Activated CD4-positive, alpha-beta T cell treated with anti-CD3 and anti-CD28 coated beads, Interleukin-2, Interleukin-6, amounts not matched to agents 100 ng/mL and 50 ng/mL, durations not matched to agents 16 hours and 8 hours (primary cell): ENCODE results near the gene A3GALT2.
A peak's percentile ranks its signal among the peaks of the same experiment; 100 is the strongest.

Experiments used
- DNase-seq: peaks from one replicate; pipeline ENCODE4 v3.0.0-alpha.2; 2020

A3GALT2 gene

DNA sequence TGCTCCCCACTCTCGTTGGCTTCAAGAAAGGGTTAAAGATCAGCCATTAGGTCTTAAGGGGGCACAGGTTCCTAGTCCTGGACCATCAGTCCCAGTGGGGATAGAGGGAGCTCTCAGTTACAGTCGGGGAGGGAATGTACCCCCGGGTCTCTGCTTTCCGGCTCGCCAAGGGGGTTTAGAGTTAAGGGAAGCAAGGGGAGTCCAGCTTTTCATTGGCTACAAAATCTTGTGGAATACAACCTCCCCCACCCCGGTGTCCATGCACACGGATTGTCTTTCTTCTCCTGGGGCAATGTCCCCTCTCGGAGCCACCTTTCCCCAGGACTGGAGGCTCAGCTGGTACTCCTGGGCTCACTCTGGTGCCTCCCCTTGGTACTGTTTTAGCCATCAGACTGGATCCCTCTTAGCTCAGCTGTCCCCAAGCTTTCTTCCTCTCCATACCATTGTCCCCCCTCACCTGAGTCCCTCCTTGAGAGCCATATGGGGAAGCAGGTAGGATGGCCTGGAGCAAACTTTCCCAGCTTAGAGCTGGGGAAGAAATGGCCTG, at the start of gene A3GALT2:
Gene A3GALT2, minus strand, starts transcription at position 480 of the 547 bp plus-strand sequence. Its CDS starts 0 bp downstream, at position 480.
- DNase-seq: no peak

DNA sequence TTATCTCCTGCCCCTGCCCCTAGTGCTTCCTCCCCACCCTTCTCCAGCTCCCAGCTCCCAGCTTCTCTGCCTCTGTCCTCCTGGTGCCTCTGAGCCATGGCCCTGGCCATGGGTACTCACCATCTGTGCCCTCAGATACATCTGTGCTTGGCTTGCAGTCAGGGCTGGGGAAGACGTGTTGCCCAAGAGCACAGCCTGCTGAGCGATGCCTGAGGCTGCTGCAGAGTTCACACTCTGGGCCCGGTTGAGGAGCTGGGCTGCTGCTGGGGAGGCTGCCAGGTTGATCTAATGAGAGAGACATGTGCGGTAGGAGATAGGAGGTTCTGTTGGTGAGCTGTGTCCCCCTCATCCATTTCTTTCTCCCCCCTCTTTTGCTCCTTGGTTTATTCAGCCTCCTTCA, 49.4 kb upstream of the A3GALT2 start:
- no peak for DNase-seq

DNA sequence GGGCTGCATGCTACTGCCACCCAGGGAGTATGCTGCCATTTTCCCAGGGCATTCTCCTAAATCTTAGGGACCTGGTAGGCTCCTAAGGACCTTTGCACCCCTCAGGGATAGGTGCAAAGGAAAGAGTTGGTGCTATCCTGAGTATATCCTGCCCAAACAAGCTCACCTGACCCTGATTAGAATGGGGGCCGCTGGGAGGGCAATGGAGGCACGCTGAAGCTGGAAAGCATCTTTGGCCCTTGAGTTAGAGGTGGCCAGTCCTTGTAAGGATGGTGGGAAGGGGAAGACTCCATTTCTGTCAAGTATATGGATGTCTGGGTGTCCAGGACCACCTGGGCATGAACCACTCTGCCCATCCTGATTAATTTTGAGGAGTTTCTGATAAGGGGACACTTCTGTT, 48.9 kb upstream of the A3GALT2 start:
- no peak for DNase-seq

DNA sequence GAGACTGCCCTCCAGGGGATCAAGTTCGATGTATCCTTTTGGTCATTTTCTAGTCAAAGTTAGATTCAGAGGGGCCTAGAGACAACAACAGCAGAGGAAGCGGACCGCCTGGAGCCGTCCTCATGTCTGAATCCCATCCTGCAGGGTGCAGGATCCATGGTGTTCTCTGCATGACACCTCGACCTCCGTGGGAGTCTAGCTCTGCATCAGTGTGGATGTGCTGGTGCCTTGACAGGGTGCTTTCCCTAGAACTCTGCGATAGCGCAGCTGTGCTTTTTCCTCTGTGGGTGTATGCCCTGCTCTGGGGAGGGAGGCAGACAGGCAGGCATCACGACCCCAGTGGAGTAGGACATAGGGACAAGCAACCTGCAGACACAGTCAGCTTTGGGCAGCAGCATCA, 48.2 kb upstream of the A3GALT2 start:
- no peak for DNase-seq

DNA sequence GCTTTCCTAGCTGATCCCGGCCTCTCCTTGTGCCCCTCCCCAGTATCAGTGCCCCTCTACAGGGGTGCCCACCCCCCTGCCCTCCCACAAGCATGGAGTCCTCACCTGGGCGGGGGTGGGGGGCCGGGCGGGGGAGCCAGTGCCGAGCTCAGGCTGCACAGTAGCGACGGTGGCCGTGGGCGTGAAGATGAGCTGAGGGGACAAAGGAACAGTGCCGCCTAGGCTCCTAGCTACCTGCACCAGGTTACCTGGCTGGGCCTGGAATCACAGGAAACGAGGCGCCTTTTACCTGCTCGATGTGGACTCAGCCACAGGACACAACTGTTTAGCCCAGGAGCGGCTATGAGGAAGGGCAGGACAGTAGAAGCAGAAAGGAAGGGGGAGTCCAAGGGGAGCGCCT, 47.5 kb upstream of the A3GALT2 start:
- DNase-seq: no peak

DNA sequence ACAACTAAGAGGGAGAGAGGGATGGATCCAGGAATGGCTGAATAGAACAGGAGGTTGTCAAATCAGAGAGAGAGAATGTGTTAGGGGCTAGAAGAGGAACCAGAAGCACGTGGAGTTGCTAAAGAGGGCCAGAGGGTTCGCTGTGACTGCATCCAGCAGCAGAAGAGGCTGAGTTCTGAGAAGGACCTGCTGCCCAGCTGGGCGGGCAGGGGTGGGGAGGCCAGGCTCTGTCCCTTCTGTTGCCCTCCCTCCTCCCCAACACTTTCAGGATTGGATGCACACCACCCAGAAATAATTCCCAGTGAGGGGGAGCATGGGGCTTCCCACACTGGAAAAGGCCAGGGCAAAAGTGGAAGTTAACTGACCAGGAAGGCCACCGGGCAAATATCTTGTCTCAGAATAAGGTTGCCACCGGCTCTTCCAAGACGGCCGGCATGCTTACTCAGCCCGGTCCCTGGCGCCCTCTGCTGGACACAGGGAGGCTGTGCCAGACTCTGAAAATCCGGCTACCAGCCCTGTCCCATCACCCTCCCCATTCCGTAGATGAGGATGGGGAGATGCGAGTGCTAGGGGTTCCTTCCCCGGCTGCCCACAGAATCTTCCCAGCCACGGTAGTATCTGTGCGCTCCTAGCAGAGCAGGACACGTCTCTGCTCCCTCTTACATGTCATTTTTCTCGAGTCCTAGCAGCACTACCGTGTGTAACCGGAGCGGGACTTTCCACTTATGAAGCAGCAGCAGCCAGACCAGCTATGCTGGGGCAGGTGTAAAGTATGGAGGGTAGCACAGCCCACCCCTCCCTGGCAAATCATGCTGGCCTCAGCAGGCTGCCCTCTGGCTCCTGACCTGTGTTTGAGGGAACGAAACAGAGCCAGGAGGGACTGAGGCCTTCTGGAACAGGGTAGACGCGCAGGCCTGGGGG, 46.8 kb upstream of the A3GALT2 start:
- DNase-seq: peak; percentile 88

DNA sequence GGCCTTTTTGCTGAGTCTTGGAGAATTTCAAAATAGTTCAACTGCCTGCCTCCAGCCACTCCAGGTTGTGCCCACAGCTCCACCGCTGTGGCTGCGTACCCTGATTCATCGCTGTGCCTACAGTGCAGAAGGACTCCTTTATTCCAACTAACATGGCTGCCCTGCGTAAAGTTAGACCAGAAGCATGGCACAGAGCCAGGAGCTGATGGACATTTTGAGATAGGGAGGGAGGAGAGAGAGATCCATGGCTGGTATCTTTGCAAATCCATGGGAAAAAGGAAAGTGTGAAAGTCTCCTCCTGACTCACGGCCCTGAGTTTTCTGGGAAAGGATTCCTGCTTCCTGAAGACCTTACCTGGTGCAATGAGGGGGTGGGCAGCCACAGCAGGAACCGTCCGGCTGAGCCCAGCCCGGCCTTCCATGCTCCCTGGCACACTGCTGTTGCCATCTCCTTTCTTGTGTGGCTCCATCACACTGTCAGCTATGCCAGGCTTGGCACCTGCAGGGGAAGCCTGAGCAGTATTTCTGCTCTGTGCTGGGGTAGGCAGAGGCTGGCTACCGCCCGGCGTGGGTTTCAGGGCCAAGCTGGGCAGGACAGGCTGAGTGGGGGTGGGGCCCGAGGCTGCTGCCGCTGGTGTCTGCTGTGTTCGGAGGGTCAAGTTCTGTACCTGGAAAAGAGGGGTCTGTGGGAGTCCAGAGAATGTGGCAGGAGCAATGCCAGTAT, 46.0 kb upstream of the A3GALT2 start:
- DNase-seq: no peak

DNA sequence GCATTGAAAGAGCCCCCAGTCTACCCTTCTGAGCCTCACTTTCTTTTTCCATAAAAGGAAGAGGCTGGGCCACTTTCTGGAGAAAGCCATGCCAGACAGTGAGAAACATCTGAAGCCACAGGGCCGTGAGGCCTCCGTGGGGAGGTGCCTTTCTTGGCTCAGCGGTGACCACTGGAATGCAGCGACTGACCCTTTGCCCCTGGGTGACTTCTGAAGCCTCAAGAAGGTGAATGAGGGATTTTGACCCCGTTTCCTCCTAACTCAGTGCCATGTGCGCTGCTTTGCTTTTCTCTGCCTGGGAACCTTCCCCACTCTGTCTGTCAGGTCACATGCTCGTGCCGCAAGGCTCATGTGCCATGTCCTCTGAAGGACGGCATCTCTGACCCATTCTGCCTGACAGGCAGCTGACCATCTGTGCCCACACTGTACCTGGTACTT, 44.7 kb upstream of the A3GALT2 start:
- DNase-seq: no peak

DNA sequence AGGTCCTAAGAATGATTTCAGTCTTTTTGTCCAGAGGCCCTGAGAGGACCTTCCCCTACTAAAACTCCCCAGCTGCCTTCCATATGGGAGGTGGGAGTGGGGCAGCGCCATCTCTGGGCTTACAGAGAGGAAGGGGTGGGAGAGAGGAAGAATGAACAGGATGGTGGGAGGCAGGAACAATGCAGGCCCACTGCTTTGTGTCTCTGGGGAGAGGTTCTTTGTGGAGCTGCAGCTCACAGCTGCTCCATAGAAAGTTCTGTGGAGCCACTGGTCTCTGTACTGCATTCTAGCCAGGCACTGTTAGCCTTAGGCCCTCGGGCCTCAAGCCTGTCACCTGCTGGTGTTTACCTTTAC, 43.6 kb upstream of the A3GALT2 start:
- DNase-seq: no peak

DNA sequence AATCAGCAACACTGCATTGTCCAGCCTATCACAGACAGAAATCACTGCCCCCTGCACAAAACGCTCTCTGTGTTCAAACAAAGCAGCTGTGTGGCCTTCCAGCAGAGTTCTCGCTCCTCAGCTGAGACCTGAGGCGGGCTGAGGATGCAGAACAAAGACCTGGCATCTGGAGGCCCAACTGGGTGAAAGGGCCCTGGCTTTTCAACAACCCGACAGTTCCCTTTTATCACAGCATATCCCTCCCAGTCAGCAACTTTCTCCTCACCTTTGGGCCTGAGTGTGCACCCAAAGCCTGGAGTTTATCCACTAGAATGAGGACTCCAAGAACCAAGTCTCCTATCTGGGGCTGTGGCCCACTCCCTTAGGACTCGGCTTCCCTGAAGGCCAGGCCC, 42.6 kb upstream of the A3GALT2 start:
- no peak for DNase-seq

DNA sequence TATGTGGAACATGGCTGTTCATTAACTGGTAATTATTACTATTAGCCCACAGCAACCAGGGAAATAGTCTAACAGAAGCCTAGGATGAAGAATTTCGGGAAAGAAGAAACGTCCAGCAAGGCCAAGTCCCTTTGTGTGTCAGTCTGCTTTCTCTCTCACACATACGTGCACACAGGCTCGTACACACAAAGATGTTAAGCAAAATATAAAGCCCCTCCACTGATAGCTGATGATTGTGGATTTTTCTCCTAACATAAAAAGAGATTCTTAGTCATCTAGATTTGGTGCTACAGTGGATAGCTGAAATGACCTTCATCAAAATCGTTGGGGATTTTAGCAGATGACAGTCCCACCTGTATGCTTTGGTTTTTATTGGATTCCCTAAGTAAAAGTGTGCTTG, 42.1 kb upstream of the A3GALT2 start:
- DNase-seq: no peak

DNA sequence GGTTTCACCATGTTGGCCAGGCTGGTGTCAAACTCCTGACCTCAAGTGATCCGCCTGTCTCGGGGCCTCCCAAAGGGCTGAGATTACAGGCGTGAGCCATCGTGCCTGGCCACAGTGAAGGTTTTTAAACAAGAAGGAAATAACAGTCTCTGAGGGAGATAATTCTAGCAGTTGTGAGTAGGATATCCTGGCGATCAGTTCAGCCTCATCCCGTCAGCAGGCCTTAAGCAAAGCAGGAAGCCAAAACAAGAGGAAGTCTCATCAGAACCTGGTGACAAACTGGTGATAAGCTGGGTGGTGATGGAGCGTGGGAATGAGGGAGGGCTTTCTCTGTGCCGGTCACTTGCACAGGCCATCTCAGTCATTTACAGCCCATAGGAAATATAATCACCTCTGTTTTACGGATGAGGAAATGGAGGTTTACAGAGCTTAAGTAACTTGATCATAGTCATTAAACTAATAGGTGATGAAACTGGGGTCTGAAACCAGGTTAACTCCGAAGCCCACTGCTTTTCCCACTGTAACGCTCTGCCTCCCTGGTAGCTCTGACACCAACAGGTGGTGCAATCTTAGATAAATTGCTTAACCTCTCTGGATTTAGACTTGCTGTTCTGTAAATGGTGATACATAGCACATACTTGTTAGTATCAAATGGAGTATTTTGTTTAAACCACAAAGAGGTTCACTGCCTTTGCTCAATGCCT, 40.8 kb upstream of the A3GALT2 start:
- no peak for DNase-seq

DNA sequence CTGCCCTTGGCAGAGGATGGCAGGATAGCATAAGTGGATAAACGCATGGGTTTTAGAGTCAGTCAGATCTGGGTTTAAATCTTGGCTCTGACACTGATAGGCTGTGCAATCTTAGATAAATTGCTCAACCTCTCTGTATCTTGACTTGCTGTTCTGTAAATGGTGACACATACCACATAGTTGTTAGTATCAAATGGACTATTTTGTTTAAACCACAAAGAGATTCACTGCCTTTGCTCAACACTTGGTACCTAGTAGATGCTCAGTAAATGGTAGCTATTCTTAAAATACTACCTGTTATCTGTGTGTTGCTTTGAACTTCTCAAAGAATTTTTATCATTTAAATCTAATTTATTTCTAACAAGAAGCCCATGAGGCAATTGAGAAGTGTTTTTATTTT, 39.5 kb upstream of the A3GALT2 start:
- DNase-seq: no peak

DNA sequence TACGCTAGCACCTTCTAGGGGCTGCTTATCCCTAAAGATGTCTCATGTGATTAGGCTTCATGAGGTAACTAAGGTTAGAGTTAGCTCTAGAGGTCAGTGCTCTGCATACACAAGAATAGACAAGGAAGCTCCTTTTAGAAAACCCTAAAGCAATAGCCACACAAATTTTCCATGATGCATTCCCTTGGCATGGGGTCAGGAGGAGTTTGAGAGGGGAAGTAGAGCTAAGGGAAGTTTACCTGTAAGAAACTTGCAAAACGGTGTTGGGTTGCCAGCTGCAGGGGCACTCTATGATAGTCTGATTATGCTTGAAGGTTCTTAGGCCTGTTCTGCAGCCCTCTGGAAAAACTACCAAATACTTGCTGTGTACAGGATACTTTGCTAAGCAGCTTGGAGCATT, 39.0 kb upstream of the A3GALT2 start:
- DNase-seq: no peak

DNA sequence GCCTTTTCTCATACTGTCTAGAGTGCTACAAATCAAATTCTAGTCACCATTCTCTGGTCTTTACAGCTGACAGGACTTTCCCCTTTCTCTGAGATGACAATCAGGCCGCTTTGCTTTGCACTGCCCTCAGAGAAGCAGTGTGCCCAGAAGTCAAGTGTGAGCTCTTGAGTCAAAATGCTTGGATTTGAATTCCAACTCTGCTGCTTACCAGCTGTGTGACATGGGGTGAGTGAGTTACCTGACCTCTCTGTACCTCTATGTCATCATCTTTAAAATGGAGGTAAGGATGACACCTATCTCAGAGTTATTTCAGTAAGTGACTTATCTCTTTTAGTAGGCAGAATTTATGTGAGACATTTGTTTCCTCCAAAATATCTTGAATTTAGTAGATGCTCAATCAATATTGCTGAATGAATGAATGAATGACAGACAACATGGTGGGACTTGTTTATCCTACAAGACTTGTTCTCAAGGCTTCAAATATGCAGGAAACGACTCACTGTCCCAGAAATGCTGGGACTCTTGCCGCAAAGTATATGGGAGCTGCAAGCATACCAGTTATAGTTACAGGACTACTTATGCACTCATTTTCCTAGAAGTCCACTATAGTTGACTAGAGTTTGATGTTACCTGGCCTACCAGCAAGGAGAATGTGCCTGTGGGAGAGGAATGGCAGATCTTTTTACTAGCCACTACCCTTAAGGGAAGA, 38.1 kb upstream of the A3GALT2 start:
- no peak for DNase-seq

DNA sequence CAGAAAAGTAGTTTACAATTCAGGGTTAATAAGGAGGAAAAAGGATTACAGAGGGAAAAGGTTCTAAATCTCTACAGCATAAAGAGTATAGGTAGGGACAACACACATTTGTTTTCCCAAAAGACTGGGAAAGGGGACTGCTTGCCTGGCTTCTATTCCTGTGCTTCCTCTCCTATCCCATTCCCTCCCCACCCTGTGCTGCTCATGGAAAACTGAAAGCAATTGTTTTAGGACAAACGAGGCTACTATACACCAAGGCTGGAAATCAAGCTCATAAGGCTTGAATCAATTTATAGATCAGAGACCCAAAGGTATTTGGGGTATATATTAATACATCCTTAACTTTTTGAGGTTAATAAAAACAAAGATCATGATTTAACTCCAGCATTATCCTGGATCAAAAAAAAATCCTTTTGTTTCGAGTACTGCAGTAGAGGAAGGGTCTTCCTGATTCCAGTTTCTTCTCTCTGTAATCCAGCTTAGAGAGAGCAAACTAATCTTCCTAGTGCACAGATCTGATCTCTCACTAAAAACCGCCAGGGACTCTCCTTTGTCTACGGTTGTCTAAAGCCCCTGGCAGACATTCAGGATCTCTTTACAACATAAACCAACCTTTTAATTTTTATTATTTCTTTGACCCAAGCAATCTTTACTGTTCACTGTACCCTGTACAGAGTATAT, 37.4 kb upstream of the A3GALT2 start:
- no peak for DNase-seq

DNA sequence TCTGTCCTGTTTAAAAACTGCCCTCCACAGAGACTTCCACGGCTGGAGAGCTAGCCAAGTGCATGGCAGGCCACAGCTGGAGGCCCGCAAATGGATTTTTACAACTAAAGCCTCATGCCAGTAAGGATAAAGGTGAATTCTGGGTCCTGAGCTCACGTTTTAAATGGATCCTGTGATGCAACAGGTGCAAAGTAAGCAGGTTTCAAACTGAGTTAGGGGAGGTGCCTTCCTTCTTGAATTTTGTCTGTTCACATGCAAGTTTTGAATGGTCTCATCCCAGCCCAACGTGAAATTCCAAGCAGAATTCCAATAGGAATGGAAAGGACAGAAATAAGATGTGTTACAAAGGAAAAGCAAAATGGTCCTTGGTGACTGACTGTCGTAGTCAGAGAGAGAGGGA, 36.2 kb upstream of the A3GALT2 start:
- no peak for DNase-seq

DNA sequence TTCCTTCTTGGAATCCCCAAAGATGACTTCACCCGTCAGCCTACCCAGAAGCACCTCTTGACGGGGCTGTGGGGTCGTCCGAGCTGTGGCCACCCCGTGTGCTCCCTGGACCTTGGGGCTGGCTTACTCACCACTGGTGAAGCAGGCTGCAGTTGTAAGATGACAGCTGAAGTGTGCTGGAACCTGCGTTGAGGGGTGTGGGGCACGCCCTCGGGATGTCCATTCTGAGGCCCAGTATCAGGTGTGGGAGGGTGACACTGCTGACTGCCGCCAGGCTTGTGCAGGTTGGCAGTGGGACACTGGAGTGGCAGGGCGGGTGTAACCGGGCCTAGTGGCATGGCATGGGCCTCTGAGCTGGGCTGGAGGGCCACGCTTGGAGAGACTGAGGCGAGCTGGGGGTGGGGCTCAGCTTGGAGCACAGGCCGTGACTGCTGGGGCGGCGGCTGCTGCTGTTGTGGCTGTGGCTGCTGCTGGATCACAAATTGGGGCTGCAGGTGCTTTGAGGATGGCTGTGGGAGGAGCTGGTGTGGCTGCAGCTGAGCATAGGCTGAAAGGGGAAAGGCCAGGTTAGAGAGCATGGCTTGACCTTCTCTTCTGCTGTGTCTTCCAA, 33.9 kb upstream of the A3GALT2 start:
- no peak for DNase-seq

DNA sequence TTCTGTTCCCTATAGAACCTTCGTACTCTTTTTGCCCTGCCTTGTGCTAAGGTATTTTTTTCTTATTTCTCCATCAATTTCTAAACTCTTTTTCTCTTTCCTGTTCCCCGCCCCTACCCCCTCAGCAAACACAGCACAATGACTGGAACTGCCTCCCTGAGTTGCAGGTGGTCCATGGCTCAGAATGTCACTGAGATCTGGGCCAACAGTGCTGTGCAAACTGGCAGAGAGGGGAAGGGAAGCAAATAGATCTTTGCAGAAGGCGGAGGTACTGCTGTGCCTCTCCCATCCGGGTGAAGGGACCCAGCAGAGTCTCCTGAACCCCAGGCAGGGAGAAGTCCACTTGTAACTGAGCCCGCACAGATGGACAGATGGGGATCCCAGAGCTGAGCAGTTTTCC, 32.6 kb upstream of the A3GALT2 start:
- DNase-seq: no peak

DNA sequence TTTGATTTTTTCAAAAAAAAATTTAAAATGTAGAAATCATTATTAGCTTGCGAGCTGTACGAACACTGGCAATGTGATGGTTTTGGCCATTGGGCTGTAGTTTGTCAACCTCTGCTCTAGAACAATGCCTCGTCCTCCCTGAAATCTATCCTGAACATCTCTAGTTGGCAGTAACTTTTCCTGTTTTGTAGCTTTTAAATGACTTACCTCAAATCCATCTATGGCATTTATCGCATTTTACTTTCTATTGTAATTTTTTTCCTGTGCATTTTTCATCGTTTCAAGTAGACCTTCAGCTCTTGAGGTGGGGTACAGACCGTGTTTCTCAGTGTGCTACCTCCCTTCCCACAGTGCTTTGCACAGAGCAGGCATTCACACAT, 30.4 kb upstream of the A3GALT2 start:
- DNase-seq: no peak

DNA sequence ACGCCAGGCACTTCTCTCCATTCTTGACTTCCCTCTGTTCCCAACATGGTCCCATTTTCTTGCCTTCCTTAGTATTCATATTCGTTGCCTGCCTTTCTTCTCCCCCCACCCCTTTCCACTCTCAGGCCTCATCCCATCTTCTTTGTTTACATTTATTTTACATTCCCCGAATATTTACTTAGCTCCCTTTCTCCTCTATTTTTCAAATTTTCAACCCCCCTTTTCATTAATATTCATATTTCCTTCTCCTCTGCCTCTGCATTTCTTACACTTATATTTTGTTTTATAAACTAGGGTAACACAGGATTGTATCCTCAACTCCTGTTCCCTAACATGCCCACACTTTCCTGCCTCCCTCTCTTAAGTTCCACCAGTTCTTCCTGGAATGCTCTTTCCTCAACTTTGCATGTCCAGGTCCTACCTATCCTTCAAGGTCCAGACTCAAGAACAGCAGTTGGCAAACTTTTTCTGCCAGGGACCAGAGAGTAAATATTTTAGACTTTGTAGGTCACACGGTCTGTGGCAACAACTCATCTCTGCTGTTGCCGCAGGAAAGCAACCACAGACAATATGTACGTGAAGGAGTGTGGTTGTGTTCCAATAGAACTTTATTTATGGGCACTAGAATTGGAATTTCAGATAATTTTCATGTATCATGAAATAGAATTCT, 29.8 kb upstream of the A3GALT2 start:
- no peak for DNase-seq
